Left lung (tissue), 10 donors: ENCODE data around the gene ZBTB40. TPM values are rescaled to one million over a fixed set of nuclear protein-coding genes. Genes with fewer than 3 reads are reported as not detected.

ENCODE experiments used
- ATAC-seq: fragments of 200-7000 bp; cut with Tn5 transposase; one replicate; pipeline ENCODE4 v1.9.1; 2020; ENCODE audit warnings: moderate library complexity
- DNase-seq, 4 donors: peaks; one replicate each; pipeline ENCODE4 v3.0.0-alpha.2; 2013 to 2020
- H3K27ac ChIP-seq, 2 donors: fragments of 200-600 bp; sonication (generic) in 1 of 2; one replicate each; pipeline versions ENCODE4 v1.5.0 to v1.8.0; 2020 to 2021
- H3K27me3 ChIP-seq, 2 donors: fragments of 200-600 bp; sonication (generic) in 1 of 2; one replicate each; pipeline versions ENCODE4 v1.5.0 to v1.8.0; 2020 to 2021
- H3K36me3 ChIP-seq, 2 donors: fragments of 200-600 bp; sonication (generic) in 1 of 2; one replicate each; pipeline versions ENCODE4 v1.5.0 to v1.8.0; 2020 to 2021
- H3K4me1 ChIP-seq, 2 donors: fragments of 200-600 bp; one replicate each; pipeline ENCODE4 v1.8.0; 2021
- H3K4me3 ChIP-seq, 2 donors: fragments of 200-600 bp; sonication (generic) in 1 of 2; one replicate each; pipeline versions ENCODE4 v1.5.0 to v1.8.0; 2020 to 2021; ENCODE audit warnings: mild to moderate bottlenecking in 1 of 2
- H3K9me3 ChIP-seq, 2 donors: fragments of 200-600 bp; sonication (generic) in 1 of 2; one replicate each; pipeline versions ENCODE4 v1.5.0 to v1.8.0; 2020 to 2021
- CTCF ChIP-seq, 2 donors: fragments of 200-600 bp; sonication (generic) in 1 of 2; IDR thresholded peaks; one replicate each; pipeline versions ENCODE4 v1.5.0 to v1.8.0; 2021; ENCODE audit warnings: antibody characterized with exemption in 2 of 2
- intact Hi-C, 2 donors: fragments of 100-400 bp; cut with DNase I; formaldehyde crosslinking; loops; one replicate each; pipeline versions ENCODE4 v1.11.2 to v1.14.2; 2022
- polyA plus RNA-seq, 6 donors: library from polyadenylated mRNA; unstranded; fragments of 120-200 nt; gene quantifications; one replicate each; pipeline ENCODE4 v1.2.1, GENCODE V29; 2013; ENCODE audit not compliant: insufficient read length in 6 of 6
- total RNA-seq, 2 donors: library from RNA; stranded (reverse); fragmentation: NEBNext Ultra II Directional; extraction: Animal tissue kit (Norgen Biotek cat#: 25700); gene quantifications; one replicate each; pipeline ENCODE4 v1.2.1, GENCODE V29; 2021
- donor health status: DM: no; HTN: yes; CAD: no.
- donor health status: DM: no; HTN: no; CAD: no.

Gene ZBTB40
- total and polyA plus RNA-seq, 8 donors, result 16.0 to 24.8 (median 21.0) TPM

DNA sequence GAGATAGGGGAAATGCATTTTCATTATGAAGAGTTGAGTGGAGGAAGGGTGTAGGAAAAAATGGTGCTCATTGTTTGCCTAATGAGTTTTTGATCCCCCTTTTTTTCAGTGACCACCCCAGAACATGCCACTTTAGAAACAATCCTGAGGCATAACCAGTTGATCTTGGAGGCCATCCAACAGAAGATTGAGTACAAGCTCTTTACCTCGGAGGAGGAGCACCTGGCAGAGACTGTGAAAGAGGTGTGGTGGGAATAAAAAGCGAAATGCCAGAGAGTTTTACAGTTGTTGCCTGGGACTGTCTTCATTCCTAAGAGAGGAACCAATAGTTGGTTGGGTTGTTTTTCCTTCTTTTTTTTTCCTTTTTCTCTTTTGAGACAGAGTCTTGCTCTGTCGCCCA lies 57.3 kb downstream of the ZBTB40 start:
- peaks cover 0 to 86% of the 10 kb centered on the region in 2 donors for H3K36me3 ChIP-seq

GRCh38 chr1:22509815-22510214 lies 58.2 kb downstream of the ZBTB40 start:
- no peak for DNase-seq
- no peak overlapping the region for H3K4me3 ChIP-seq
- H3K27ac ChIP-seq, result no peak overlapping the region
- TF ChIP-seq CTCF (IDR thresholded peaks at IDR 0.05), result no peak
- H3K27me3 ChIP-seq, result no peaks in the 10 kb centered on the region
- no peak for ATAC-seq
- peaks cover 0 to 94% of the 10 kb centered on the region in 2 donors for H3K36me3 ChIP-seq
- intact Hi-C loops, result no loop called here
- no peaks in the 10 kb centered on the region for H3K9me3 ChIP-seq
- no peaks in the 10 kb centered on the region for H3K4me1 ChIP-seq

More for the DNA sequence above, 57.3 kb downstream of the ZBTB40 start:
- Histone ChIP-seq H3K4me3 (no peak overlapping the region), H3K9me3 (no peaks in the 10 kb centered on the region), H3K27ac (no peak overlapping the region), H3K4me1 (peaks cover 0 to 4% of the 10 kb centered on the region in 2 donors), H3K27me3 (no peaks in the 10 kb centered on the region)
- ATAC-seq, result peak; percentile 72
- no peak for DNase-seq
- no peak for TF ChIP-seq CTCF (IDR thresholded peaks at IDR 0.05)
- intact Hi-C loops, result no loop called here

DNA sequence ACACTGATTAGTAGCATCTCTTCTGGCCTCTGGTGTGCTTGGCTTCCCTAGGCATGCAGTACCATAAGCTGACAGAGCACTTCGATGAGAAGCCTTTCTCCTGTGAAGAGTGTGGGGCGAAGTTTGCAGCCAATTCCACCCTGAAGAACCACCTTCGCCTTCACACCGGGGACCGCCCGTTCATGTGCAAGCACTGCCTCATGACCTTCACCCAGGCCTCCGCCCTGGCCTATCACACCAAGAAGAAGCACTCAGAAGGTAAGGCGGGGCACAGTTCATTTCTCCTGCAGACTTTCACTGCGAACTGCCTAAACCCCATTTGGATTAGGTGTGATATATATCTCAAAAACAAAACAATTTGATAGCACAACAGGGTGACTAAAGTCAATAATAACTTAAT lies 61.2 kb downstream of the ZBTB40 start:
- TF ChIP-seq CTCF (IDR thresholded peaks at IDR 0.05), result no peak
- H3K36me3 ChIP-seq, result peaks cover 0 to 100% of the 10 kb centered on the region in 2 donors
- no peak for DNase-seq
- H3K9me3 ChIP-seq, result no peaks in the 10 kb centered on the region
- no peak for ATAC-seq
- no peak overlapping the region for H3K27ac ChIP-seq
- no peaks in the 10 kb centered on the region for H3K4me1 ChIP-seq
- H3K4me3 ChIP-seq, result no peak overlapping the region
- intact Hi-C loops, result no loop called here
- H3K27me3 ChIP-seq, result no peaks in the 10 kb centered on the region

- intact Hi-C loops, result no loop called here
- Histone ChIP-seq H3K9me3 (no peaks in the 10 kb centered on the region), H3K36me3 (peaks cover 0 to 100% of the 10 kb centered on the region in 2 donors), H3K4me3 (no peak overlapping the region), H3K4me1 (no peaks in the 10 kb centered on the region), H3K27me3 (no peaks in the 10 kb centered on the region), H3K27ac (no peak overlapping the region)
- ATAC-seq, result no peak
- no peak for TF ChIP-seq CTCF (IDR thresholded peaks at IDR 0.05)
- no peak for DNase-seq
Measured at GRCh38 chr1:22516906-22517571, 65.4 kb downstream of the ZBTB40 start.

DNA sequence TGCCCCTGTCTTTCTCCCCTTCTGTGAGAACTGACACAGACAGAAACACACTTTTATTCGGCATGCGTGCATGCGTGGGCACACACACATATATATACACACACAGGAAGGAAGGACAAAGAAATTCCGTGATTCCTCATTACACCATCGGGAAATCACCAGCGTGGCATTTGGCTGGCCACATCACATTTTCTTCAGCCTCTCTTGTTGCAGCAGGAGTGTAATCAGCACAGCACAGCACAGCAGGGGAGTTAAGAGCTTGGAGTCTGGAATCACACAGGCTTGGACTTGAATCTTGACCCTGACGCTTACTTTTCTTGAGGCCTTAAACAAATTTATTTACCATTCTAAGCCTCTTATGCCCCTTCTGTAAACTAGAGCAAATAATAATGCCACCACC lies 66.3 kb downstream of the ZBTB40 start:
- ATAC-seq (no peak), DNase-seq (no peak)
- Histone ChIP-seq H3K36me3 (peaks cover 0 to 100% of the 10 kb centered on the region in 2 donors), H3K27me3 (no peaks in the 10 kb centered on the region), H3K4me1 (no peaks in the 10 kb centered on the region), H3K4me3 (no peak overlapping the region), H3K27ac (no peak overlapping the region), H3K9me3 (no peaks in the 10 kb centered on the region)
- intact Hi-C loops, result no loop called here
- TF ChIP-seq CTCF (IDR thresholded peaks at IDR 0.05), result no peak
